SK-N-DZ (cell line): ENCODE data around the gene FAM210B. TPM values are rescaled to one million over a fixed set of nuclear protein-coding genes. Genes with fewer than 3 reads are reported as not detected.
"Not testable (repeated sequence)": the region's sequence is repeated elsewhere in the genome, so short reads cannot be mapped to it uniquely, and the experiment has no call there.

Experiments
- DNase-seq: peaks from one replicate; pipeline ENCODE4 v3.0.0-alpha.2; 2015; ENCODE audit warnings: low spot score
- polyA plus RNA-seq, 2 experiments: library from polyadenylated mRNA; depleted of rRNA; stranded (reverse); fragments of >200 nt; gene quantifications; 2 replicates each; pipeline ENCODE4 v1.2.3, GENCODE V29; 2014

Gene FAM210B, protein sequence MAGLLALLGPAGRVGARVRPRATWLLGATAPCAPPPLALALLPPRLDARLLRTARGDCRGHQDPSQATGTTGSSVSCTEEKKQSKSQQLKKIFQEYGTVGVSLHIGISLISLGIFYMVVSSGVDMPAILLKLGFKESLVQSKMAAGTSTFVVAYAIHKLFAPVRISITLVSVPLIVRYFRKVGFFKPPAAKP
- polyA plus RNA-seq (2014; cell fraction: cytosol; rRNA removed): 93.7 and 94.7 TPM in 2 replicates
- 22.3 and 28.6 TPM in 2 replicates for polyA plus RNA-seq (2014; cell fraction: nucleus; rRNA removed)

DNA sequence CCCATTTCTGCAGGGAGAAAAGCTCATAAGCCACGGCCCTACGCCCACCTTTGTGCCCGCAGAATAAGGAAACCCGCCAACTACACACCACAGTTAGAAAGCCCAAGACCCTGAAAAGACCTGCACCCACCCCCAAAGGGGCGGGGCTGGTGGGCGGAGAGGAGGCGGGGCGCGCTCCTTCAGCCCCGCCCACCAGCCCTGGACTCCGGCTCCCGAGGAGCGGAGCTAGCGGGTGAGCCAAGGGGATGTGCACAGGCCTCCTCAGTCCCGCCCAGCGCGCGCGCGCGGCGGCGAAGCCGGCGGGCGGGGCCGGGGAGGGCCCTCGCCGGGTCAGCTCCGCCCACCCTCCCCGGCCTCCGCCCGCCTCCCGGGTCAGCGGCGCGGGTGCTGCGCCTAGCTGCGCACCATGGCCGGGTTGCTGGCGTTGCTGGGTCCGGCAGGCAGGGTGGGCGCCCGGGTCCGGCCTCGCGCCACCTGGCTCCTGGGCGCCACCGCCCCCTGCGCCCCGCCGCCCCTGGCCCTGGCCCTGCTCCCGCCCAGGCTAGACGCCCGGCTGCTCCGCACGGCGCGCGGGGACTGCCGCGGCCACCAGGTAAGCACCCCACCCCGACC lies at the start of gene FAM210B:
TSS of gene FAM210B (plus strand) at position 375 of the 612 bp plus-strand sequence. CDS start at position 407, 32 bp downstream.
- peak; percentile 95 for DNase-seq

DNA sequence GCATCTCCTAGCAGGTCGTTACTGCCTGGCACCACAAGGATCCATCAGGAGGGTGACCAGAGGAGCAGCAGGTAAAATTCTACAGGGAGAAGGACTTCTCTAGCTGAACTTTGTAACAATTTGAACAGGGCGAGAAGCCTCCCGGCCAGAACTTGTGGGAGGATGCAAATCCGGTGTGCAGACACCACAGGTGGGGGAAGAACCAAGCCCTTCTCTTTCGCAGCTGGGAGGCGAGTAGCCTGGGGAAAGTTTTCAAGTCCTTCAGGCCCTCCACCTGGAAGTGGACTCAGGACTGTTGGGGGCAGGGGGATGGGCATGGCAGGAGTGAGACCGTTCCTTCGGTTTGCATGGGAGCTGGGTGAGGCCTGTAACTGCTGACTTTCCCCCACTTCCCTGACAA lies 42.7 kb upstream of the FAM210B start:
- DNase-seq: no peak

DNA sequence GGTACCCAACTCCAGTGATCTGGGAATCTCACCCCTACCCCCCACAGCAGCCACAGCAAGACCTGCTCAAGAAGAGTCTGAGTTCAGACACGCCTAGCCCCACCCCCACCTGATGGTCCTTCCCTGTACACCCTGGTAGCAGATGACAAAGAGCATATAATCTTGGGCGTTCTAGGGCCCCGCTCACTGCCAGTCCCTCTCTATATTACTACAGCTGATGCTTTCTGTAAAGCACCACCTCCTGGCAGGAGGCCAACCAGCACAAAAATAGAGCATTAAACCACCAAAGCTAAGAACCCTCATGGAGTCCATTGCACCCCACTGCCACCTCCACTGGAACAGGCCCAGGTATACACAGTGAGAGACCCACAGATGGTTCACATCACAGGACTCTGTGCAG lies 42.3 kb upstream of the FAM210B start:
- DNase-seq: no peak

DNA sequence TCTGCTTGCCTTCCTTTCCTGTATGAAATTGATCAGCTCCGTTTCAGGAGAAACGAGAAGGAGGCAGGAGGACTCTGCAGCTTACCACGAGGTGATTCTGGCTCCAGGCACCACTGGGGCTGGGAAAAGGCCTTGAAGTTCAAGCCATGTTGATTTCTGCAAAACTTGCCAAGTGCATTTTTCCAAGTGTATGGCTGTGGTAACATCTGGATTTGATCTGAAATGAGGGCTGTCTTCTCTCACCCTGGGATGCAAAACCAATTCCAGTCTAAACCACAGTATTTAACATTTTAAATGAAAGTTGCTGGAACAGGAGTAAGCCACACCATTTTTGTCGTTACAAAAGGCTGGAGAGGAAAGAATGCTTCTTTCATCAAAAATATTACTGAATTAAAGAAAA lies 36.1 kb upstream of the FAM210B start:
- no peak for DNase-seq

DNA sequence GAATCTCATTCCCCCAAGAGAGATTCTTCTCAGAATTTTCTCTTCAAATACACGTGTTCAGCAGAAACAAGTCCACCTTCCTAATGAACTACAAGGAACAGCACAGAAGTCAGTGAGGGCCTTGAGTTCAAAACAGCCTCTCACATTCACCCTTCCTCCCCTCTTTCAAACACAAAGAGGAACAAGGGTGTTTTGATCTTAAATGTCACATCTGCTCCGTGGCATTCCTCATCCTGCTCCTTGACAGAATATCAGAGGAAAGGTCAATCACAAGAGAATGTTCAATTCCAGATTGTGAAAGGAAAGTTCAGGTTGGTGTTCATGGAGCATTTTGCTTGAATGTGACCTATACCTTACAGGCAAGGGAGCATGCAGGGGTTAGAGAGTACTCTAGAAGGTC lies 35.6 kb upstream of the FAM210B start:
- DNase-seq: no peak

DNA sequence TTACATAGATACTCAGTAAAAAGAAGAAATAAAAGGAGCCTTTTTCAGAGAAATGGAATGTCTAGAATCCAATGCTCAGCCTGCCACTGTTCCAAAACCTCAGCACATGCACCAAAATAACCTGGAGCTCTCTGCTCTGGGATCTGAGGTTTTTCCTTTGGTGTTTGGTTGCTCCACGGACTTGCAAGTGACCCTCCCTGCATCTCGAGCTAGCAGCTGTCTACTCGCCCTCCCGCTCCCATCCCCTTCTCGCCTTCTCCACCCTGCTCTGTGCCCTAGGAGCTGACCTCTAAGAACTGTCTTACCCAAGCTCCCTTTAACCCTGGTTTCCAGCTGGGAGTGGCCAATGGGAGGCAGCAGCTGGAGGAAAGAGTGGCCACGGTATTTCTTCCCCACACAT lies 35.1 kb upstream of the FAM210B start:
- DNase-seq: no peak

DNA sequence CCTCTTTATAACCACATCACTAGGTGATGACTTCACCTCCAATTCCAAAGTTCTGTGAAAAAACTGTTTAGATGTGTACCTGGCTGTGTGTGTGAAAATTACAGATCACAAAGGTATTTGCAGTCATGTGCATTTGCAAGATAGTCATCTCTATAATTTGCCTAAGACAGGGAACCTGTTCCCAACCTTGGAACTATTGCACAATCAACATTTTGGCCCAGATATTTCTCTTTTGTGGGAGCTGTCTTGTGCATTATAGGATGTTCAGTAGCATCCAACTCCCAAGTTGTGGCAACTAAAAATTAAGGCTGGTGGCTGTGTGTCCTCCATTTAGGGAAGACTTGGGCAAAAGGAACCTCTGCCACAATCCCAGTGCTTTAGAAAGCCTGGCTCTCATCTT lies 34.0 kb upstream of the FAM210B start:
- no peak for DNase-seq

DNA sequence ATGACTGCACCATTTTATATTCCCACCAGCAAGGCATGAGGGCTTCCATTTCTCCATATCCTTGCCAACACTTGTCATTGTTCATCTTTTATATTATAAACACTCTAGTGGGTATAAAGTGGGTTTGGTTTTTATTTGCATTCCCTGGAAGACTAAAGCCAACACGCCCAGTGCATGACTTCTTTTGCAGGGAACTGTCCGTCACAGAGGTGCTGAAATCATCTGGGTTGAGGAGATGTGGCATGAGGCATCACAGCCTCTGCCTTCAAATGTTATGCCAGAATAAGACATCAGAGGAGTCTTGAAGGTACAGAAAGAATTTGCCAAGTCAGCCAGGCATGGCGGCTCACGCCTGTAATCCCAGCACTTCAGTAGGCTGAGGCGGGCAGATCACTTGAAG lies 29.9 kb upstream of the FAM210B start:
- DNase-seq: no peak

DNA sequence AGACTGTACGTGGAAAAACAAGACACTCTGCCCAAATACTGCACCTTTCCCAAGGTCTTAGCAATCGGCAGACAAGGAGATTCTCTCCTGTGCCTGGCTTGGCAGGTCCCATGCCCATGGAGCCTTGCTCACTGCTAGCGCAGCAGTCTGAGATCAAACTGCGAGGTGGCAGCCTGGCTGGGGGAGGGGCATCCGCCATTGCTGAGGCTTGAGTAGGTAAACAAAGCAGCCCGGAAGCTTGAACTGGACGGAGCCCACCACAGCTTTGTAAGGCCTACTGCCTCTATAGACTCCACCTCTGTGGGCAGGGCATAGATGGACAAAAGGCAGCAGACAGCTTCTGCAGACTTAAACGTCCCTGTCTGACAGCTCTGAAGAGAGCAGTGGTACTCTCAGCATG lies 22.1 kb upstream of the FAM210B start:
- not testable (repeated sequence) for DNase-seq

DNA sequence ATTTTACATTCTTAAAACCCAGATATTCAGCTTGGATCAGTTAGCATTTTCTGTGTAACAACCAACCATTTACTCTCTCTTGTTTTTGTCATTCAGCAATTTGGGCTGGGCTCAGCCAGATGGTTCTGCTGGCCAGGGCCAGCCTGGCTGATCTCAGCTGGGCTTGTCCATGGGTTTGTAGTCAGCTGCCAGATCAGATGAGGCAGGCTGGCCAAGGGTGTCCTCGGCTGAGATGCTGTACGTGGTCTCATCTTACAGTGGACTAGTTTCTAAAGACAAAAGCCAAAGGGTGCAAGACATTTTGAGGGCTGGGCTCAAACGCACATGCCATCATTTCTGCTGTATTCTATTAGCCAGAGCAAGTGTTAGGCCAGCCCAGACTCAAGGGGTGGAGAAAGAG lies 16.0 kb upstream of the FAM210B start:
- no peak for DNase-seq

DNA sequence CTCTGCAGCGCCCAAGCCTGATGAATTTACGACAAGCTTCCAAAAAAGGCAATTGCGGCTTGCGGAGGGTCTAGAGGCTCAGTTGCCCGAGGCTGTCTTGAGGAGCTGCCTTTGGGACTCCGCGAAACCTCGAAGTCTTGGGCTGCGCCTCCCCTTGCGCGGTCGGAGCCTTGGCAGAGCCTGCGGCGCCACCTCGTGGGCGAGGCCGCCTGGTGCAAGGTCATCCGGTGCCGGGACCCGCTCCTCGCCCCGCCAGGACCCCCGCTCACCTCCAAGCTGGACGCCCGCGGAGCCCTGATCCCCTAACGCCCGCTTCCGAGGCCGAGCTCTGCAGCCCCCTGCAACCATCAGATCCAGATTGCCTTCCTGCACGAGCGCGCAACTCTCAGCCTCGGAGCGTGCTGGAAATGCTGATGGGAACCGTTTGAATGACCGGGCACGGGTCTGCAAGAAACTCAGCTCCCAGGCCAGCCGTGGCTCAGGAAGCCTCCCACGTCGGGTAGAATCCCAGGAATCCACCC lies 14.9 kb upstream of the FAM210B start:
- DNase-seq: peak; percentile 49

DNA sequence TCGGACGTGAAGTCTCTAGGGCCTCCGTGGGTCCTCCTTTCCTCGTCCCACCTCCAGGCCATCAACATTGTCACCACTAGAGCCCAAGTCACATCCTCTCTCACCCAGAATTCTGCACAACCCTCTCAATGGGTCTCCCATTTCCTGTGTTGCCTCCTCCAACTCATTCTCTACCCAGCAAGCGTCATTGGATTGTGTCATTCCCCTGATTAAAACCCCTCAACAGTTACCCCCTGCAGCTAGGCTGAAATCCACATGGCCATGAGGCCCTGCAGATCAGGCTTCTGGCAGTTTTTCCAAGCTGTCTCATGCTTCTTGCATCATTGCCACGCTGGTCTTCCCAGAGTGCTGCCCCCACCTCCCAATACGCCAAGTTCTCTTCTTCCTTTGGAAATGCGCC lies 12.9 kb upstream of the FAM210B start:
- DNase-seq: no peak

DNA sequence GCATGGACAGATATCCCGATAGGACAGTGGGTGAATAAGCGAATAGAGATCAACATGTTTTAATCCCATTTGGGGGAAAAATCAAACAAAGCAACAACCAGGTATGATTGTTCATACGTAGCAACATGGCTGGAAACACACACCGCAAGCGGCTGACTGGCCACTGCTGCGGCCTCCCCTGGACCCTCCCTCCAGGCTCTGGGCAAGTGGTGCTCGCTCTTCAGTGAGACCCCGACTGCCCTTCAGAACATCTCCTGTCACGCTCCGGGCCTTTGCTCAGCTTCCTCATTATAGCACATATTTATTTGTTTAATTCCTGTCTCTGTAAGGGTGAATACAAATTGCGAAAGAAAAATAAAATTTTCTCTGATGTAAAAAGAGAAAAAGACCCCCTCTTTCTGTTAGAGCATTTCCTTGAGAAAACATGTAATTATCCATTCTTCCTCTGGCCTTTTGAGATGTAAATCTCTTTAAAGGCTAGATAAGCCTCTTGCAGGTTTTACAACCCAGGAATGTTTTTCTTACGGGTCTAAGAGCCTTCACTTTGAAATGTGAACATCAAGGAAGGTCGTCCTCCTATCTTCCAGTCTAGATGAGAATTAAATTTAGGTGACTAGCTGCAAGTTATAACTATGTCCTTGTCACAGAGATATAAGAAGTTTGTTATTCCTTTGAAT lies 11.0 kb upstream of the FAM210B start:
- DNase-seq: no peak

DNA sequence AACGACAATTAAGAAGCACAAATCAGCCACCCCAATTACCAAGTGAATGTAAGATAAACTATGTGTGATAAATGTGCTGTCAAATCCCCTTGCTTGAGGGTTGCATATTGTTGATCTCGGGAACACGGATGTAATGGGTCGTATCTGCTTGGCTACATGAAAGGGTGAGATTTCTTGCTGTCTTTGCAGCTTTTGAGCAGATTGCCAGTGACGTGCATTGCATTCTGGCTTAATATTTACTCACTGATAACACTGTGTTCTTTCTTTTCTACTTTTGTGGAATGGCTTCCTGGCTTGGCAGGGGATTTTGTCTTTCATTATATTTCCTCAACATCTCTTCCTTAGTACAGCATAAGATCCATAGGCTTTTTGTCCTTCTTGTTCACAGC lies 10.5 kb upstream of the FAM210B start:
- DNase-seq: no peak

DNA sequence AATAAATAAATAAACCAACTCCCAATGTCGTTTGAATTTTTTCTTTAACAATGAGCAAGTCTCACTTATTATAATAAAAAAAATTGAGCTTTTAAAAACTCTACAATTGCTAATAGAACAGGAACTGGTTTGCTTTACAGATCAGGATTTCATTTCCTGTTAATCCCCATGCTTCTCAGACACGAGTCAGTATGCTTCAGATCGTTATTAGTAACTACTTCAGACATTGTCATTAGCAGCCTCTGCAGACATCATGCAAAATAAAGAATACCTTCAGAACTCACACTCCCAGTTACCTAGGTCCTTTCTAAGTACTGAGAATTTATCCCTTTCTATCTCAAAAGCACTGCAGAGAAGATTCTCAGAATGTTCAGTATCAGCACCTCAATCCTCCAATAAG lies 10.0 kb upstream of the FAM210B start:
- DNase-seq: no peak

DNA sequence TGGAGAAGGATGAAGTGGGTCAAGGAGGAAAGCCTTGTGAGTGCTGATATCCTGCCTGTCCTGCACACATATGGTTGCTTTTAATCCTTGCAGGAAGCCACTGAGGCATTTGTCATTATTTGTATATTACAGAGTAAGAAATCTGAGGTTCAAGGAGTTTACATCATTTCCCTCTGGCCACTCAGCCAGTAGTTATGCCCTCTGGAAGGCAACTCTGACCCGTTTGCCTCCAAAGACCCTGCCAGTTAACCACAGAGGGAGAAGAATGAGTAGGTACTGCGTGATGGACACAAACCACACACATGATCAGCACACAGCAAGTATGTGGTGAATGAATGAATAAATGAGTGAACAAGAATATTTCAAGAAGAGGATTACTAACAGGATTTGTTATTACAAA lies 7.9 kb upstream of the FAM210B start:
- DNase-seq: no peak

DNA sequence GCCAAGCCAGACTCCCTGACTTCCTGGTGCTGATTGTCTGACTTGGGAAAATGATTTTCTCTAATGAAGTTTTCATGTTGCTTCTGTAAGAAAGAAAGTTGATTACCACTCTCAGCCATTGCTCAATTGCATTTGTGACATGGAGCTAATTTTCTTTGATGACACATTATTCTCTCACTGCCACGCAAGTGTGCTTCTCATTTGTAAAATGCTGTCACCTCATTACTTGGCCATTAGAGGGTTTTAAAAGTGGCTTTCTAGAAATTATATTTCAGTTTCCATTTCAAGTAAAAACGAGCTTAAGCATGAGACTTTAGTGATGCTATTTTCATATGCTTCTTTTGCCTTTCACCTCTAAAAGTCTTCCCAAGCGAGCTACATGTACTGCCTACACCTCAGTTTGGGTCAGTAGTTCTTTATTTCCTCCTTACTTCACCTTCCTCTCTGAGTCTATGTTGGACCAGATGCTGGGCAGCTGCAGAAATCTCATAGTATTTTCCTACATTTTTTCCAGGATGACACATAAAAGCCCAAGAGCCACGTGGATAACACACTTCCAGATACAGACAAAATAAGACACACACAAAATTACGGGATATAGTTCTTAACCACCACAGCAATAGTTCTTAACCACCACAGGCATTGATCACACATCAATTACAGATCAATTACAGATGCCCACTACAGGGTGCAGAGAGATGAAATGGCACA lies 6.3 kb upstream of the FAM210B start:
- DNase-seq: no peak

DNA sequence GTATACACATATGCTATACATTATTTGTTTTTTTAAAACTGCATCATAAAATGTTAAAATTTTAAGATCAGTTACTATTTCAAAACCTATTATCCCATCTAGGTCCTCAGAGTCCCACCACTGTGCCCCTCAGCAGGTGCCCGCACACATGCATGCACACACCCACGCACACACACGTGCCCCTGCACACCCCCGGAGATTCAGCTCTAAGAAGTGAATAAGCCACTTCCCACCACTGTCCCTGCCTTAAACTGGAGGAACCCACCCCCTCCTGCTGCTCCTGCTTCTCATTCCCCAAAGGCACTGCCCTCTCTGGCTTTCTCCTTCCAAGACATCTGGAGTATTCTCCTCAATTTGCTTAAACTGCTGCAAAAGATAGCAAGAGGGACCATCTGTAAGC lies 5.4 kb upstream of the FAM210B start:
- no peak for DNase-seq

DNA sequence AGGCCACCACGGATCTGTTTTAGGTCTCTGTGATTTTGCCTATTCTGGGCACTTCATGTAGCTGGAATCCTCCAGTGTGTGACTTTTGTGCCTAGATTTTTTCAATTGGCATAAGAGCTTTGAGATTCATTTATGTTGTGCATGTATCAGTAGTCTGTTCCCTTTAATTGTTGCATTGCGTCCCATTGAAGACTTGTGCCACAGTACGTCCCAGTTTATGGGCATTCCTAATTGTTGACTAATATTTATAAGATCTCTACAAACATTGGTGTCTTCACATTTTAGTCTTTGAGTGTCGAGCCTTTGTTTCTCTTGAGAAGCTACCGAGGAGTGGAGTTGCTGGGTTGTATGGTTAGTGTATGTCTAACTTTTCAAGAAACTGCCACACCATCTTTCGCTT lies 704 bp upstream of the FAM210B start:
- no peak for DNase-seq

DNA sequence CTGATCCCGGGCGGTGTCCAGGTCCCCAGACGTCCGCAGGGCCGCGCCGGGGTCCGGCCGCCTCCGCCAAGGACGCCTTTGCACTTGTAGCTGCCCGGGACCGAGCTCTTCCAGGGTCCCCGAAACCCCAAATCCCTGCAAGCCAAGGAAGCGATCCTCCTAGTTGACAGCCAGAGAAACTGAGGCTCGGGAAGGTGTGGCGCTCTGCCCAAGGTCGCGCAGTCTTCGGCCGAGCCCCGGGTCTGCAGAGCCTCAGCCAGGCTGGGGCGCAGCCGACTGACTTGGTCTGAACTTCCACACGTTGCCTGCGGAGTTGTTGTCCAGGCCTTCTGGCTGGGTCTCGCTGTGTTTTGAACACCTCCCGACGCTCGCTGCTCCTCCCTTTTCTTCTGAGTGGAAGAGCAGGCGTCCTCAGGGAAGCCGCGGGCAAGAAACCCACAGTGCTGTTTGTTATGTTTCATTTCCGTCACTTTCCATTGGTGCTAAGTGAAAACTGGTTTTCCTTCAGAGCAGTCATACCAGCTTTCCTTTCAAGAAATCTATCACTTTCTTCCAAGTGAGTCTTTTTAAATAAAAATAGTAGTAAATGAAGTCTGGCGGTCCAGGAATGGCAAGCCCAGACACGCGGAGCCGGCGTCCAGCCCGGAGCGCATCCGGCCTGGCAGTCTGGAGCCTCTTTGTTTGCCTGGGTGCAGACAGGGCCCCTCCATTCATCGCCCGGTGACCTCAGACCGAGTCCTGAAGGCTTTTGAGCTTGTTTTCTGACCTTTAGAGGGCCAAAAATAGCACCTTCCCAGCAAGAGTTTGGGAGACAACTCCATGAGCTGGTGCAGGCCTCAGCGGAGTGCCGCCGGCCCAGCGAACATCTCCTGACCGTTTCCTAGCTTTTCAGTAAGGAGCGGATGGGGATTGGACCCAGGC lies 698 bp downstream of the FAM210B start:
- peak; percentile 68 for DNase-seq
